Endothelial cell of umbilical vein (primary cell): Measurements from ENCODE around the gene FAM229A. TPM values are rescaled to one million over a fixed set of nuclear protein-coding genes. Genes with fewer than 3 reads are reported as not detected.

ENCODE experiments used
- BruUV-seq: library from RNA; stranded (reverse); fragments of 400-500 nt; replicated peaks from 2 replicates; lab custom pipeline; 2021; lab: Mats Ljungman, UMichigan
- CTCF ChIA-PET: fragments of 300-600, 350-600 bp; sonication (Branson Sonifier 250); formaldehyde crosslinking; loops from one replicate; lab custom pipeline; 2021; ENCODE audit warnings: antibody characterized with exemption, inconsistent platforms; lab: Charles Lee
- POLR2A ChIA-PET: fragments of 300-600, 350-600 bp; sonication (Branson Sonifier 250); formaldehyde crosslinking; loops from one replicate; lab custom pipeline; 2021; ENCODE audit warnings: antibody characterized with exemption, inconsistent platforms; lab: Charles Lee
- DNase-seq: peaks from one replicate; pipeline ENCODE4 v3.0.0-alpha.2; 2011; ENCODE audit warnings: low read depth, low spot score
- FAIRE-seq: peaks from 2 replicates; lab custom pipeline; 2011; peaks lifted over from hg19 to GRCh38; lab: Jason Lieb, UNC
- H2AFZ ChIP-seq: 2 replicates; pipeline ENCODE4 v1.6.0; 2012; ENCODE audit warnings: low read depth, low read length, control low read depth, inconsistent platforms
- H3K27ac ChIP-seq: 2 replicates; pipeline ENCODE4 v1.5.1; 2011; ENCODE audit warnings: low read depth, mild to moderate bottlenecking, control low read depth, low read length, moderate library complexity; ENCODE audit not compliant: insufficient read depth
- H3K27me3 ChIP-seq, 2 experiments: 2 replicates each; pipeline versions ENCODE4 v1.6.0 to v1.6.1; 2011; ENCODE audit warnings: low read length in 2 of 2, mixed read lengths in 1 of 2; ENCODE audit not compliant: control insufficient read depth in 2 of 2, insufficient read depth in 2 of 2
- H3K36me3 ChIP-seq, 2 experiments: 2 replicates in 1 of 2; 3 replicates in 1 of 2; pipeline ENCODE4 v1.5.1; 2011; ENCODE audit warnings: low read length in 2 of 2, mild to moderate bottlenecking in 1 of 2, moderate library complexity in 1 of 2; ENCODE audit not compliant: control insufficient read depth in 2 of 2, insufficient read depth in 2 of 2; ENCODE audit errors: extremely low read depth in 1 of 2
- H3K4me1 ChIP-seq: 3 replicates; pipeline ENCODE4 v1.5.1; 2011; ENCODE audit warnings: mild to moderate bottlenecking, low read length; ENCODE audit not compliant: control insufficient read depth, insufficient read depth; ENCODE audit errors: extremely low read depth
- H3K4me2 ChIP-seq: 2 replicates; pipeline ENCODE4 v1.6.1; 2011; ENCODE audit warnings: low read length, control low read depth, mixed read lengths; ENCODE audit not compliant: insufficient read depth
- H3K4me3 ChIP-seq, 3 experiments: fragments of 200-600 bp in 1 of 3; sonication (generic), shearing (Covaris generic) in 1 of 3; replicated peaks in 1 of 3; 2 replicates each; pipeline ENCODE4 v1.5.1; 2011 to 2016; ENCODE audit warnings: control low read depth in 3 of 3, low read length in 3 of 3, mild to moderate bottlenecking in 2 of 3, inconsistent platforms in 1 of 3, low read depth in 1 of 3, moderate library complexity in 1 of 3; ENCODE audit not compliant: insufficient read depth in 1 of 3
- H3K79me2 ChIP-seq: 2 replicates; pipeline ENCODE4 v1.6.0; 2012; ENCODE audit warnings: low read length, inconsistent platforms; ENCODE audit not compliant: control insufficient read depth, insufficient read depth
- H3K9ac ChIP-seq: replicated peaks from 2 replicates; pipeline ENCODE3; 2011; ENCODE audit warnings: low read length, control low read depth; ENCODE audit not compliant: insufficient read depth; ENCODE audit errors: extremely low read depth
- H3K9me1 ChIP-seq: replicated peaks from 3 replicates; pipeline ENCODE4 v1.6.0; 2011; ENCODE audit warnings: mild to moderate bottlenecking, low read length; ENCODE audit not compliant: control insufficient read depth, insufficient read depth; ENCODE audit errors: extremely low read depth
- H3K9me3 ChIP-seq: replicated peaks from 2 replicates; pipeline ENCODE4 v1.5.1; 2012; ENCODE audit warnings: low read length, inconsistent platforms; ENCODE audit not compliant: control insufficient read depth, insufficient read depth
- H4K20me1 ChIP-seq: replicated peaks from 2 replicates; pipeline ENCODE3; 2011; ENCODE audit warnings: mild to moderate bottlenecking, low read length; ENCODE audit not compliant: control insufficient read depth, insufficient read depth; ENCODE audit errors: extremely low read depth
- EZH2 ChIP-seq: IDR thresholded peaks from 2 replicates; pipeline ENCODE4 v1.6.1; 2012; ENCODE audit warnings: borderline replicate concordance, low read depth, mild to moderate bottlenecking, moderate library complexity, low read length, inconsistent platforms; ENCODE audit not compliant: severe bottlenecking
- FOS ChIP-seq: IDR thresholded peaks from 2 replicates; pipeline ENCODE4 v1.6.1; 2011; ENCODE audit warnings: mild to moderate bottlenecking, low read length, moderate library complexity, borderline replicate concordance; ENCODE audit not compliant: insufficient read depth
- GATA2 ChIP-seq: IDR thresholded peaks from 2 replicates; pipeline ENCODE4 v1.7.0; 2011; ENCODE audit warnings: low read depth, mild to moderate bottlenecking, moderate library complexity, mixed read lengths, low read length; ENCODE audit not compliant: insufficient read length, insufficient read depth
- JUN ChIP-seq: IDR thresholded peaks from 2 replicates; pipeline ENCODE4 v1.6.1; 2011; ENCODE audit warnings: borderline replicate concordance, low read depth; ENCODE audit not compliant: insufficient read length, insufficient read depth
- MYC ChIP-seq: IDR thresholded peaks from one replicate; pipeline ENCODE4 v1.6.1; 2011; ENCODE audit warnings: mild to moderate bottlenecking, low read depth, low read length
- POLR2A ChIP-seq: IDR thresholded peaks from 2 replicates; pipeline ENCODE4 v1.6.1; 2012; ENCODE audit warnings: low read depth, mild to moderate bottlenecking, control low read depth, low read length
- POLR2AphosphoS5 ChIP-seq: IDR thresholded peaks from 2 replicates; pipeline ENCODE4 v1.6.1; 2012; ENCODE audit warnings: low read depth, mild to moderate bottlenecking, control low read depth, low read length, moderate library complexity; ENCODE audit not compliant: insufficient read depth
- dilution Hi-C: fragments of 300-500 bp; cut with MboI; formaldehyde crosslinking; loops from one replicate; pipeline ENCODE4 v1.15.0; 2019; ENCODE audit warnings: low sequenced_read_pairs; ENCODE audit not compliant: extremely low pct_ligation_motif_present
- intact Hi-C: fragments of 100-400 bp; cut with micrococcal nuclease; formaldehyde crosslinking; loops from one replicate; pipeline ENCODE4 v1.10.0; 2022
- polyA plus RNA-seq, 4 experiments: library from polyadenylated mRNA; depleted of rRNA in 3 of 4; stranded (reverse) in 3 of 4; unstranded in 1 of 4; fragments of >200 nt; gene quantifications; 2 replicates each; pipeline versions ENCODE4 v1.2.1 to v1.2.3, GENCODE V29; 2011 to 2012; ENCODE audit warnings: missing spikeins in 1 of 4
- total RNA-seq: library from RNA; stranded (reverse); gene quantifications from 2 replicates; pipeline ENCODE4 v1.2.3, GENCODE V29; 2021
- TF ChIP-seq, protein P1 (sequence below): IDR thresholded peaks from 2 replicates; pipeline ENCODE4 v1.6.1; 2011; ENCODE audit not compliant: insufficient read depth, insufficient read length
- TF ChIP-seq, protein P2 (sequence below), 2 donors: IDR thresholded peaks; 1 replicate in 1 of 2; 2 replicates in 1 of 2; pipeline ENCODE4 v1.5.1; 2011; ENCODE audit warnings: low read length in 2 of 2, mild to moderate bottlenecking in 2 of 2, moderate library complexity in 2 of 2, control low read depth in 1 of 2, inconsistent platforms in 1 of 2, low read depth in 1 of 2; ENCODE audit not compliant: insufficient read depth in 1 of 2; ENCODE audit errors: extremely low read depth in 1 of 2

Gene FAM229A
- total and polyA plus RNA-seq, 2 donors (not counting 3 experiments of a cell fraction or from before 2014, with no cell fraction given), result 8.9 to 11.6 TPM

DNA sequence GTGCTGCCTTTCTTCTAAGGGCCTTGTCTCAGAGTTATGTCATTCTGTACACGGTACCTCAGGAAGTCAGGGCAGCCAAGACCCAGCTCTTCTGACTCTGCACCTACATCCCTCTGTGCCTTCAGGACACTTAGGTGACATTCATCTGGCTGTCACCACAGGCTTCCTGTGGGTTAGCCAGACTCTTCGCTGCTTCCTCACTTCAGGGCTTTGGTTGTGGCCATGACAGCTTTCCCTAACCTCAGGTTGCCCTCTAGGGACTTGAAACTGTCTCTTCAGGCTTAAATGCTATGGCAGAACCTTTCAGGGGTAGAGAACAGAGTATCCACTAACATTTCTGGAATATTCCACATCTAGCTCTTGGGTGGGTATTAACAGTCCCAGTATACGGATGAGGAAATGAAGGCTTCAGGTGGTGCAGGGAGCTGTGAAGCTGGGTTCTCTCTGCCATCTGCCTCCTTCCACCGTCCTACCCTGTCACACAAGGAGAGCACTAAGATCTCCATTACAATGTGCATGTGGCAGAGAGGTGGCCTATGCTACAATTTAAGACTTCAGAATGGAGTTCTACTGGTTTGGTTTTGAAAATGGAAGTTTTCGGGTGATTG is 10.0 kb upstream of the FAM229A start:
- peaks cover 21 to 40% of the 10 kb centered on the region in 2 experiments for H3K36me3 ChIP-seq
- ChIA-PET CTCF (interaction anchor here (1.1 to 1.8 kb wide), 4 partner anchors 20 to 157 kb away, joined by 5 to 9 read pairs (median 6); partner anchors contain the start of gene MARCKSL1), POLR2A (interaction anchor here (1.2 kb wide), 1 partner anchor 36 kb away, joined by 3 read pairs; the partner anchor contains the start of gene MARCKSL1)
- H3K79me2 ChIP-seq, result no peaks in the 10 kb centered on the region
- intact Hi-C loops (no loop called here), dilution Hi-C loops (no loop called here)
- BruUV-seq, result no TSS peak
- H3K27ac ChIP-seq, result no peak overlapping the region
- no peak overlapping the region for H3K9ac ChIP-seq
- DNase-seq (no peak), FAIRE-seq (no peak)
- H3K4me3 ChIP-seq, result no peak overlapping the region
- TF ChIP-seq, protein P1, sequence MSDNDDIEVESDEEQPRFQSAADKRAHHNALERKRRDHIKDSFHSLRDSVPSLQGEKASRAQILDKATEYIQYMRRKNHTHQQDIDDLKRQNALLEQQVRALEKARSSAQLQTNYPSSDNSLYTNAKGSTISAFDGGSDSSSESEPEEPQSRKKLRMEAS, result no peak
- TF ChIP-seq MYC (no peak), POLR2A (peak; percentile 24)
- H3K4me1 ChIP-seq, result no peaks in the 10 kb centered on the region
- H3K9me3 ChIP-seq, result no peaks in the 10 kb centered on the region
- no peaks in the 10 kb centered on the region for H4K20me1 ChIP-seq
- H2AFZ ChIP-seq, result no peak overlapping the region
- H3K9me1 ChIP-seq, result no peaks in the 10 kb centered on the region
- no peaks in the 10 kb centered on the region for H3K27me3 ChIP-seq
- H3K4me2 ChIP-seq, result no peak overlapping the region

DNA sequence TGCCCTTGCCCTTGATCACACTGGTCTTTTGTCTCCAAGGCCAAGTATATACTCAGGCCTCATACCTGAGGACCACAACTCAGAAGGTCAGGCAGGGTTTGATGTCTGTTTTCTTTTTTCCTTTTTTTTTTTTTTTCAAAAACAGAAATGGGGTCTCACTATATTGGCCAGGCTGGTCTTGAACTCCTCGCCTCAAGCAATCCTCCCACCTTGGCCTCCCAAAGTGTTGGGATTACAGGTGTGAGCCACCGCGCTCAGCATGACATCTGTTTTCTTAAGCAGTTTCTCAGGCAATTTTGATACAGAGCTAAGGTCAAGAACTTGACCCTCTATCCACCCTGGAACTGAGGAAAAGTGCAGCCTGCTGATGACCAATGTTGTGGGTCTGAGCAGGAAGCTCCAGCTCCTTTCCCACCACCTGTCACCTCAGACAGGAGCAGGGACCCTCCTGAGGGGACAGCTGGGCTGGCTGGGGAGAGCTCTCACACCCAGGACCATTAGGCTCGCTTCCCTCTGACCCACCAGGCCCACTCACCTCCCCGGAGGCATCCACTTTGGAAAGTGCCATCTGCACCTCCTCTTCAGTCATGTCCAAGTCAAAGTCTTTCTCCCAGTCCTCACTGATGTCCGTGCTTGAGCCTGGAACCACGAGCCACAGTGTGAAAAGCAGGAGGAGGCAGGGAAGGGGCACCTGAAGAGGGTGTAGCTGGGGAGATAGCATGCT is 5.8 kb upstream of the FAM229A start:
- CTCF ChIA-PET, result no interaction called here
- BruUV-seq, result no TSS peak
- H3K4me2 ChIP-seq, result no peak overlapping the region
- no peaks in the 10 kb centered on the region for H3K27me3 ChIP-seq
- intact Hi-C loops, result no loop called here
- H3K9me1 ChIP-seq, result no peaks in the 10 kb centered on the region
- FAIRE-seq (no peak), DNase-seq (no peak)
- POLR2A ChIA-PET, result no interaction called here
- TF ChIP-seq POLR2A, result no peak
- no peak for TF ChIP-seq GATA2
- TF ChIP-seq, protein P2, sequence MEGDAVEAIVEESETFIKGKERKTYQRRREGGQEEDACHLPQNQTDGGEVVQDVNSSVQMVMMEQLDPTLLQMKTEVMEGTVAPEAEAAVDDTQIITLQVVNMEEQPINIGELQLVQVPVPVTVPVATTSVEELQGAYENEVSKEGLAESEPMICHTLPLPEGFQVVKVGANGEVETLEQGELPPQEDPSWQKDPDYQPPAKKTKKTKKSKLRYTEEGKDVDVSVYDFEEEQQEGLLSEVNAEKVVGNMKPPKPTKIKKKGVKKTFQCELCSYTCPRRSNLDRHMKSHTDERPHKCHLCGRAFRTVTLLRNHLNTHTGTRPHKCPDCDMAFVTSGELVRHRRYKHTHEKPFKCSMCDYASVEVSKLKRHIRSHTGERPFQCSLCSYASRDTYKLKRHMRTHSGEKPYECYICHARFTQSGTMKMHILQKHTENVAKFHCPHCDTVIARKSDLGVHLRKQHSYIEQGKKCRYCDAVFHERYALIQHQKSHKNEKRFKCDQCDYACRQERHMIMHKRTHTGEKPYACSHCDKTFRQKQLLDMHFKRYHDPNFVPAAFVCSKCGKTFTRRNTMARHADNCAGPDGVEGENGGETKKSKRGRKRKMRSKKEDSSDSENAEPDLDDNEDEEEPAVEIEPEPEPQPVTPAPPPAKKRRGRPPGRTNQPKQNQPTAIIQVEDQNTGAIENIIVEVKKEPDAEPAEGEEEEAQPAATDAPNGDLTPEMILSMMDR (IDR thresholded peaks at IDR 0.05; ENCODE audit: extremely low read depth in 1 of 2, insufficient read depth in 1 of 2, low read depth in 1 of 2, low read length in 2 of 2), result no peak
- TF ChIP-seq EZH2, result no peak
- no peak for TF ChIP-seq JUN
- TF ChIP-seq, protein P1, result no peak
- TF ChIP-seq POLR2AphosphoS5, result no peak
- no peak for TF ChIP-seq MYC
- no peak for TF ChIP-seq FOS
- peaks cover 11 to 45% of the 10 kb centered on the region in 2 experiments for H3K36me3 ChIP-seq
- no peak overlapping the region for H3K27ac ChIP-seq
- H2AFZ ChIP-seq, result no peak overlapping the region
- no peak overlapping the region for H3K4me3 ChIP-seq
- no peaks in the 10 kb centered on the region for H3K79me2 ChIP-seq
- H4K20me1 ChIP-seq, result no peaks in the 10 kb centered on the region
- H3K4me1 ChIP-seq, result no peaks in the 10 kb centered on the region
- no peak overlapping the region for H3K9ac ChIP-seq
- H3K9me3 ChIP-seq, result no peaks in the 10 kb centered on the region
- dilution Hi-C loops, result no loop called here
